GM13977 (cell line): ENCODE measurements around the gene RALGAPA1.
A peak's percentile ranks its signal among the peaks of the same experiment; 100 is the strongest.
"Not testable (repeated sequence)": the region's sequence is repeated elsewhere in the genome, so short reads cannot be mapped to it uniquely, and the experiment has no call there.

Experiments
- DNase-seq: peaks from one replicate; pipeline ENCODE4 v3.0.0; 2012; ENCODE audit warnings: low spot score
- in situ Hi-C: fragments of 300-500 bp; cut with MboI; formaldehyde crosslinking; loops from one replicate; pipeline ENCODE4 v1.12.0; 2022; ENCODE audit warnings: low sequenced_read_pairs, low pct_unique_long_range_greater_than_20kb, mixed read lengths, inconsistent platforms; ENCODE audit not compliant: unreplicated experiment
- TF ChIP-seq, protein P1 (sequence below): IDR thresholded peaks from 2 replicates; pipeline ENCODE4 v1.5.1; 2012; ENCODE audit warnings: mild to moderate bottlenecking, control low read depth; ENCODE audit not compliant: insufficient read depth; ENCODE audit errors: extremely low read depth, missing control alignments

Gene RALGAPA1

GRCh38 chr14:35695072-35695471 lies 114.0 kb downstream of the RALGAPA1 start:
- in situ Hi-C loops, result loop anchor here (25.0 kb wide), 1 partner anchor 533 kb away; no protein-coding TSS in a partner anchor
- no peak for DNase-seq
- TF ChIP-seq, protein P1, sequence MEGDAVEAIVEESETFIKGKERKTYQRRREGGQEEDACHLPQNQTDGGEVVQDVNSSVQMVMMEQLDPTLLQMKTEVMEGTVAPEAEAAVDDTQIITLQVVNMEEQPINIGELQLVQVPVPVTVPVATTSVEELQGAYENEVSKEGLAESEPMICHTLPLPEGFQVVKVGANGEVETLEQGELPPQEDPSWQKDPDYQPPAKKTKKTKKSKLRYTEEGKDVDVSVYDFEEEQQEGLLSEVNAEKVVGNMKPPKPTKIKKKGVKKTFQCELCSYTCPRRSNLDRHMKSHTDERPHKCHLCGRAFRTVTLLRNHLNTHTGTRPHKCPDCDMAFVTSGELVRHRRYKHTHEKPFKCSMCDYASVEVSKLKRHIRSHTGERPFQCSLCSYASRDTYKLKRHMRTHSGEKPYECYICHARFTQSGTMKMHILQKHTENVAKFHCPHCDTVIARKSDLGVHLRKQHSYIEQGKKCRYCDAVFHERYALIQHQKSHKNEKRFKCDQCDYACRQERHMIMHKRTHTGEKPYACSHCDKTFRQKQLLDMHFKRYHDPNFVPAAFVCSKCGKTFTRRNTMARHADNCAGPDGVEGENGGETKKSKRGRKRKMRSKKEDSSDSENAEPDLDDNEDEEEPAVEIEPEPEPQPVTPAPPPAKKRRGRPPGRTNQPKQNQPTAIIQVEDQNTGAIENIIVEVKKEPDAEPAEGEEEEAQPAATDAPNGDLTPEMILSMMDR, result no peak

DNA sequence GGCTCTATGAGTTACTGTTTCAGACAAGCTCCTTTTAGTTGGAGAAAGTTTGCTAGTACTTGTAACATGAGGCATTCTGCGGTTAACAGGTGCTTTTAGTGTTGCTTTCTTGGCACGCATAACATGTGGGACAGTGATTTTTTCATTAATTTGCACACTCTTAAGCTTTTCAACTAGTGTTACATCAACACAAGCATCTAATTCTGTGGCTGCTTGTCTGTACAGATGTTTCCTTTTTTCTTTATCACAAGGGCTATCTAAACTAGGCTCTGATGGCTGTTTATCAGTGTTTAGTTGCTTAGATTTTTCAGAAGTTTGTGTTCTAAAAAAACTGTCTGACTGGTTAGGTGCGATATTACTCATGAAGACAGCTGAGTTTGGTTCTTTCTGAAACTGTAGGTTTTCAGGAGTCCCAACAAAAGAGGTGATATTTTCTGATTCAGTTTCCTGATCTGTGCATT lies 120.1 kb downstream of the RALGAPA1 start:
- in situ Hi-C loops, result loop anchor here (10.0 to 25.0 kb wide), 2 partner anchors 244 to 527 kb away; no protein-coding TSS in a partner anchor
- peak; percentile 5 for DNase-seq
- TF ChIP-seq, protein P1, result no peak

DNA sequence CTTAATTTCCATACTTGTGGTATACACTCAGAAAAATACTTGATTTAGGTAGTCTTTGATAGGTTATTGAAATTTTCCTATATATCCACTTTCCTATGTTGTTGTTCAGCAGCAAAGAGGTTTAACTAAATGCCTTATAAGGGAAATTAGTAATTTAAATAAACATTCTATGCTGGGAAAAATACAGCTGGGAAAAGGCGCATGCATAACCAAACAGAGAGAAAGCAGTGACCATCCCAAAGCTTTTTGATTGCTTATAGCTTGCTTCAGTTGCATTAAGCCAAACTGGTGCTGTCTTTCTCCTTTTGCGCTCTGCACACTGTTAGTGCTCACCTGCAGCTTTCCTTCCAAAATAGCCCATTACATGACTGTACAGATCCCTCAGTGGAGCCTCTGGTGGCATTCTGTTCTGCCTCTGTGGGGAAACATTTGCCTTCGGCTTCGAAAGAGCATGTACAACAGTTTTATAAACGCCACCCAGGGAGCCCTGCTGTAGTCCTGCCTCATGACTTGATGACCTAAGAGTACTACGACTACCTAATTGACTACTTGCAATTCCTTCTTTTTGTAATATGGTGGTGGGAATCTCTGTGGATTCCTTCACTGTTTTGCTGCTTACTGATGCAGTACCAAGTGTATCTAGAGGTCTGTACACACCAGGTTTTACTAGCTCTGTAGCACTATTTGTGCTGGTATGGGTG lies 120.8 kb downstream of the RALGAPA1 start:
- TF ChIP-seq, protein P1, result no peak
- in situ Hi-C loops, result loop anchor here (10.0 to 25.0 kb wide), 2 partner anchors 243 to 526 kb away; no protein-coding TSS in a partner anchor
- DNase-seq, result no peak

GRCh38 chr14:35687335-35687939 lies 121.7 kb downstream of the RALGAPA1 start:
- in situ Hi-C loops, result loop anchor here (10.0 to 25.0 kb wide), 2 partner anchors 243 to 525 kb away; no protein-coding TSS in a partner anchor
- TF ChIP-seq, protein P1, result peak; percentile 84
- peak; percentile 17 for DNase-seq

DNA sequence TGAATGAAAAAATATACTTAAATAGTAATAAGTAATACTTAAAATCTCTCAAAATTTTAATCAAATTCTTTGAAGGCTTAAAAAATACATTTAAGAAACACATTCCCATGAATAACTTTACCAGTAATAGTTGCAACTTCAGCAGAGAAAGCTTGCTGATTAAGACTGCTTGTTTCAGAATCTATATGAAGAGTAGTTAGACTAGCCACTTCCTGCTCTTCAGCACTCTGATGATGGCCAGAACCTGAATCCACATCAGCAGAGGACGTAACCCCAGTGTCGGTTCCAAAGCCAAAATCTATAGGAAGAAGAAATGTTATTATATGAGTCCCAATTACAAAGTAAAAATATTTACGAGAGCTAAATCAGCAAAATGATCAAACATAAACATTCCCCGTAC lies 125.4 kb downstream of the RALGAPA1 start:
- in situ Hi-C loops, result loop anchor here (10.0 to 25.0 kb wide), 2 partner anchors 239 to 521 kb away; no protein-coding TSS in a partner anchor
- DNase-seq, result not testable (repeated sequence)

GRCh38 chr14:35682802-35683201 lies 126.3 kb downstream of the RALGAPA1 start:
- no peak for DNase-seq
- TF ChIP-seq, protein P1, result no peak
- in situ Hi-C loops, result loop anchor here (10.0 to 25.0 kb wide), 2 partner anchors 238 to 521 kb away; no protein-coding TSS in a partner anchor

DNA sequence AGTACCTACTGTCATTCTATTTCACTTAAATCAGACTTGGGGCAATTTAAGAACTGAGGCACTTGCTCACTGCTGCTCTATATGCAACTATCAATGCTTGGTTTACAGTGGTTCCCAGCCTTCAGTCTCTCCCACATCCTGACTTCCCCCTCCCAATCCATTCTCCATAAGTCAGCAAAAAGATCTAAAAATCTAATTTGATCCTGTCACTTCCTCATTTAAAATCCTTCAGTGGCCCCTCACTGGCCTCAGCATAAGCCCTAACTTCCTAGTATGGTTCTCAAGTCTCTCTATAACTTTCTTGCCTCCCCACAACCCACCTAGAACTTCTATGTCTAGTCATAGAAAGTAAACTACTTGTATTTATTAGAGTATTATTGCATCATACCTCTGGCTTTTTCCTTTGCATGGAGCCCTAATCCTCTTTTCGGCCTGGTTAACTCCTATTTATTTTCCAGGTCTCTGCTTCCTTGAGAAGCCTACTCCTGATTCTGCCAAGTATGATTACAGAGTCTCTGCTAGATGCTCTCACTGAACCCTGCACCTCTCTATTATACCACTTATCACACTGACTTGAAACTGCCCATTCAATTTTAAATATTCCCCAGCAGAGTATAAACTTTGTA lies 130.6 kb downstream of the RALGAPA1 start:
- in situ Hi-C loops, result loop anchor here (25.0 kb wide), 1 partner anchor 516 kb away; no protein-coding TSS in a partner anchor
- no peak for DNase-seq
- TF ChIP-seq, protein P1, result no peak
